Measurements from ENCODE around the gene ZNF234. TPM values are rescaled to one million over a fixed set of nuclear protein-coding genes. Genes with fewer than 3 reads are reported as not detected.
"Not testable (repeated sequence)": the region's sequence is repeated elsewhere in the genome, so short reads cannot be mapped to it uniquely, and the experiment has no call there.

The ZNF234 gene
- total and polyA plus RNA-seq, 2 of the 8 experiments (the other 6 are each of a cell fraction or from before 2014, with no cell fraction given), result 1.9 to 12.3 TPM

- H3K27me3 ChIP-seq (replicated peaks in 1 of 4; ENCODE audit: control insufficient read depth in 3 of 4, extremely low read depth in 1 of 4, insufficient read depth in 3 of 4, low read length in 3 of 4); H3K9ac ChIP-seq (replicated peaks in 1 of 4; ENCODE audit: extremely low read depth in 1 of 4, low read depth in 3 of 4, low read length in 3 of 4); H3K56ac ChIP-seq (replicated peaks; ENCODE audit: insufficient read length, low read depth, low read length); H3K23ac ChIP-seq (ENCODE audit: insufficient read length); DNase-seq (ENCODE audit: low read depth in 1 of 2, low spot score in 2 of 2); H2AFZ ChIP-seq (ENCODE audit: low read length); H4K8ac ChIP-seq (ENCODE audit: extremely low read depth, insufficient read depth, low read length); H3K27ac ChIP-seq (ENCODE audit: low read depth, low read length); H2BK12ac ChIP-seq (ENCODE audit: low read depth, low read length); POLR2A ChIA-PET (ENCODE audit: partially characterized antibody); FAIRE-seq; H2BK20ac ChIP-seq (ENCODE audit: low read length); H3K36me3 ChIP-seq (ENCODE audit: control insufficient read depth in 2 of 4, insufficient read depth in 4 of 4, low read length in 3 of 4); H3K4ac ChIP-seq (replicated peaks; ENCODE audit: insufficient read length, low read depth, low read length); H4K20me1 ChIP-seq (replicated peaks in 1 of 2; ENCODE audit: control insufficient read depth in 1 of 2, insufficient read depth in 2 of 2, low read length in 2 of 2); H4K91ac ChIP-seq (replicated peaks; ENCODE audit: insufficient read length, low read length); H4K5ac ChIP-seq (ENCODE audit: insufficient read length, low read depth, low read length); H2BK15ac ChIP-seq (ENCODE audit: low read length); H2AK5ac ChIP-seq (ENCODE audit: low read depth, low read length); CTCF ChIA-PET (ENCODE audit: partially characterized antibody); H3K4me2 ChIP-seq (ENCODE audit: insufficient read depth in 1 of 2, low read depth in 2 of 2, low read length in 2 of 2); H3K18ac ChIP-seq (ENCODE audit: extremely low read depth, low read length); H3K79me1 ChIP-seq (ENCODE audit: low read depth, low read length); H3K79me2 ChIP-seq (ENCODE audit: control insufficient read depth in 1 of 2, insufficient read depth in 2 of 2, low read length in 2 of 2); H3K23me2 ChIP-seq (ENCODE audit: low read depth, low read length); H3K4me3 ChIP-seq (ENCODE audit: extremely low read depth in 1 of 4, insufficient read depth in 2 of 4, low read depth in 3 of 4, low read length in 4 of 4); H2BK120ac ChIP-seq (replicated peaks; ENCODE audit: low read depth, low read length); H2BK5ac ChIP-seq (ENCODE audit: low read depth, low read length); H3K4me1 ChIP-seq (replicated peaks in 1 of 4; ENCODE audit: control insufficient read depth in 3 of 4, insufficient read depth in 4 of 4, low read length in 3 of 4); H3K14ac ChIP-seq (ENCODE audit: insufficient read length): not testable (repeated sequence)
- WGBS, 2 experiments (ENCODE audit: extremely low coverage in 1 of 2, insufficient coverage in 1 of 2, insufficient read length in 1 of 2, insufficient replicate concordance in 2 of 2, low coverage in 1 of 2, low lambda C conversion rate in 2 of 2, missing lambda C conversion rate in 1 of 2), result 95% methylated on average over 8 of the region's 31 CpGs; no CpG with 5 or more reads in 1 of the 2 experiments
- H3K9me3 ChIP-seq (ENCODE audit: insufficient read depth in 2 of 2, low read depth in 1 of 2, low read length in 1 of 2), result peaks cover 20% of the 10 kb centered on the region in 2 experiments
Measured at GRCh38 chr19:44203877-44204276, 62.5 kb downstream of the ZNF234 start.
